PC-3 (cell line): ENCODE results near the gene MCFD2.

Experiments used
- EZH2 ChIP-seq: fragments of 300-600 bp; sonication (generic); IDR thresholded peaks from one replicate; pipeline ENCODE4 v1.6.1; 2017; ENCODE audit warnings: antibody characterized with exemption, mild to moderate bottlenecking, low read length; ENCODE audit not compliant: unreplicated experiment
- EZH2phosphoT487 ChIP-seq: fragments of 300-600 bp; sonication (generic); IDR thresholded peaks from 2 replicates; pipeline ENCODE4 v1.6.1; 2018; ENCODE audit warnings: mild to moderate bottlenecking, antibody characterized with exemption, low read length, borderline replicate concordance
- TF ChIP-seq, protein P1 (sequence below): fragments of 300-600 bp; sonication (generic); conservative IDR thresholded peaks from 2 replicates; pipeline ENCODE4 v1.5.1; 2017; ENCODE audit warnings: antibody characterized with exemption, low read depth, mild to moderate bottlenecking, low read length

GRCh38 chr2:46888421-46888952, 27.1 kb downstream of the MCFD2 start:
- TF ChIP-seq EZH2: no peak
- TF ChIP-seq, protein P1, sequence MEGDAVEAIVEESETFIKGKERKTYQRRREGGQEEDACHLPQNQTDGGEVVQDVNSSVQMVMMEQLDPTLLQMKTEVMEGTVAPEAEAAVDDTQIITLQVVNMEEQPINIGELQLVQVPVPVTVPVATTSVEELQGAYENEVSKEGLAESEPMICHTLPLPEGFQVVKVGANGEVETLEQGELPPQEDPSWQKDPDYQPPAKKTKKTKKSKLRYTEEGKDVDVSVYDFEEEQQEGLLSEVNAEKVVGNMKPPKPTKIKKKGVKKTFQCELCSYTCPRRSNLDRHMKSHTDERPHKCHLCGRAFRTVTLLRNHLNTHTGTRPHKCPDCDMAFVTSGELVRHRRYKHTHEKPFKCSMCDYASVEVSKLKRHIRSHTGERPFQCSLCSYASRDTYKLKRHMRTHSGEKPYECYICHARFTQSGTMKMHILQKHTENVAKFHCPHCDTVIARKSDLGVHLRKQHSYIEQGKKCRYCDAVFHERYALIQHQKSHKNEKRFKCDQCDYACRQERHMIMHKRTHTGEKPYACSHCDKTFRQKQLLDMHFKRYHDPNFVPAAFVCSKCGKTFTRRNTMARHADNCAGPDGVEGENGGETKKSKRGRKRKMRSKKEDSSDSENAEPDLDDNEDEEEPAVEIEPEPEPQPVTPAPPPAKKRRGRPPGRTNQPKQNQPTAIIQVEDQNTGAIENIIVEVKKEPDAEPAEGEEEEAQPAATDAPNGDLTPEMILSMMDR: no peak
- TF ChIP-seq EZH2phosphoT487: no peak
